GM18951 (cell line): ENCODE measurements around the gene ADAMTS12.

ENCODE experiments used
- POLR2A ChIP-seq: IDR thresholded peaks from 4 replicates; pipeline ENCODE4 v1.6.1; 2011; ENCODE audit warnings: mild to moderate bottlenecking; ENCODE audit not compliant: insufficient read length, insufficient read depth; ENCODE audit errors: extremely low read depth
- in situ Hi-C: fragments of 300-500 bp; cut with MboI; formaldehyde crosslinking; loops from one replicate; pipeline ENCODE4 v1.12.0; 2022; ENCODE audit warnings: low sequenced_read_pairs, mixed read lengths, inconsistent platforms; ENCODE audit not compliant: unreplicated experiment

ADAMTS12 gene

DNA sequence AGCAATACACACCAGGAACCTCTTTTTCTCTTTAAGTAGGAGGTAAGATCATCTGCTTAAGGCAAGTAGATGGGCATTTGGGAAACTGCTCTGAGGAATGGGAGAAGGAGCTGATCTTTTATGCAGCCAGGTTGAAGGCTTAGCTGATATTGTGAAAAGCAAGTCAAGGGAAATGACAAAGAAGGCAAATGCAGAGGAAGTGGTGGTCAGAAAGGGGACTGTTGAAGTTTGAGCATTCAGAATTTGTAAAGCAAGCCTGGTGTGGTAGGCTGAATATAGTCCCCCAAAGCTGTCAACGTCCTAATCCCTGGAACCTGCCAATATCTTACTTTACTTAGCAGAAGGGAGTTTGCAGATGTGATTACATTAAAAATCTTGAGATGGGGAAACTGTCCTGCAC is 128.9 kb downstream of the ADAMTS12 start:
- in situ Hi-C loops = no loop called here
- no peak for TF ChIP-seq POLR2A

DNA sequence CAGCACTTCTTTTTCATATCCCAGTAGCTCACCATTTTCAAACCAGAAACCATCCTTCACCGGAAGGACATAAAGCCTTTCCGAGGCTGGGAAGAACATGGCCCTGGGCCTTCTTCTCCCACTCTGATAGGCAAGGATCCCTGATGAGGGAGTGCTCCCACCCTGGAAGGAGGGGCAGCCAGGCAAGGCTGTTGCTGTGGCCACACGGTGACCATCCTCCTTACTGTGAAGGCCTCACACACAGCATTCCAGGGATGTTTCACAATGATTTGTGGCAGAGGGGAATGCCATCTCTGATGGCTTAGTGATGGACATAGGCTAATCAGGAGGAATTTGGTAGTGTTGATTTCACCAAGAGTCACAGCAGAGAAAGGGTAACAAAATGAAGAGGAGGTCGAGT is 130.7 kb downstream of the ADAMTS12 start:
- no peak for TF ChIP-seq POLR2A
- in situ Hi-C loops = no loop called here

DNA sequence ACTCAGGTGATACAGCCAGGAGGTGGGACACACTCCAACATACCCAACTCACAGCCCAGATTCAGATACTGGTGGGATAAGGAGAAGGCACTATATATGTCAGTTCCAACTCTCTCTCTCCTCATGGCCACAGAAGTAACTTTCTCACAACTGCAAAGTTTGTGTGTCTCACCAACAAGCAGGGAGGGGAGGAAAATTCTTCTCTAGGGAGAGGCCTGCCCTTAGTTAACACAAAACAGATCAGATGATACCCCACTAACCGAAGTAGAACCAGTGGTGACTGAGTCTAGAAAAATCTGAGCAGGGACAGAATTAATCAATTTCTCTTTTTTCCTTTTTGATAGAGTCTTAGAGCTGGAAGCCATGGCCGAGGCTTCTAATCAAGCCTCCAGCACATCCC is 133.1 kb downstream of the ADAMTS12 start:
- in situ Hi-C loops = no loop called here
- TF ChIP-seq POLR2A = no peak

DNA sequence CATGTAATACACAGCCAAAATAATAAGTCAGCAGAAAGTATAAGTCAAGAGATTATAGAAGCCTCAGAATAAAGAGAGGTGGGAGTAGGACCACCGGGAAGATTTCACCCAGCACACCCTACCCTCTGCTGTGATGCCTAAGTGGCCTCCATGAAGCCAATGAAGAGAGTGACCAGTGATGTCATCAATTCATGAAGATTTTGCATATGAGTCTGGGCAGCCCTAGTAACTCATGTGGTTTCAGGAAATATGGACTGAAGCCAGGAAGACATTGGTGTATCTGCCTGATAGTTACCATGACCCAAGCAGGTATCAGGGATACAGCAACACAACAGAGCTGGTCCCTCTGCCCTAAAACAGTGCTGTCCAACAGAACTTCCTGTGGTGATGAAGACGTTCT is 135.3 kb downstream of the ADAMTS12 start:
- TF ChIP-seq POLR2A = no peak
- in situ Hi-C loops = no loop called here

DNA sequence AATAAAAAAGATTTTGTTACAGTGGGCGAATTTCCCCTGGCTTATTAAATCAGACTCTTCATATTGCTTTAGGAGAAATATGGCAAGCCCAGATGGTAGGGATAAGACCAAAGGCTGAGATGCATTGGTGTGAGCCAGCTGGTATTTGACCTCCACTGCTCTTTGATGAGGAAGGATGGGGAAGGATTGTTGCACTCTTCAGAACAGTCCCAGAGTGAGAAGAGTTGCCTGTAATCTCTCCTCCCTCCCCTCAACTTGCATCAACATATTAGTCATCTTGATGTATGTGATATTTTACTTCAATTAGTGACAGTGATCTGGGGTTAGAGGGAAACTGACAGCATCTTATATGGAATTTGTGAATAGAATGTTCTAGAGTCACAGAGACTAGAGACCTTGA is 136.6 kb downstream of the ADAMTS12 start:
- in situ Hi-C loops = no loop called here
- TF ChIP-seq POLR2A = no peak

DNA sequence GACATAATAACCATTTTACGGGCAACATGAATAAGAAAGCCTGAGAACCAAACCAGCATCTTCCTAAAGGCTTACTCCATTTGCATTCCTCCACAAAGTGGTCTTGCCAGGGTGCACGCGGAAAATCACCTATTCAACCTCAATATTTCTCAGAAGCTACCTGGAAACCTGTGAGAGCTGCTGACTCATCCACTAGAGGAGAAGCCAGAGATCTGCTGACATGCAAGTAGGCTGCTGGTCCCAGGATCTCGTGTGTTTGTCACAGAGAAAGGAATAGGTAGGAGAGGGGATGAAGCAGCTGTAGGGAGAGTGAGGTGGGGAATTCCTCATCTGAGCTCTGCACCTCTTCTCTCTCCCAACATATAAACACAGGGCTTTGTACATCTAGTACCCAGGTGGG is 138.1 kb downstream of the ADAMTS12 start:
- in situ Hi-C loops = no loop called here
- TF ChIP-seq POLR2A = no peak

DNA sequence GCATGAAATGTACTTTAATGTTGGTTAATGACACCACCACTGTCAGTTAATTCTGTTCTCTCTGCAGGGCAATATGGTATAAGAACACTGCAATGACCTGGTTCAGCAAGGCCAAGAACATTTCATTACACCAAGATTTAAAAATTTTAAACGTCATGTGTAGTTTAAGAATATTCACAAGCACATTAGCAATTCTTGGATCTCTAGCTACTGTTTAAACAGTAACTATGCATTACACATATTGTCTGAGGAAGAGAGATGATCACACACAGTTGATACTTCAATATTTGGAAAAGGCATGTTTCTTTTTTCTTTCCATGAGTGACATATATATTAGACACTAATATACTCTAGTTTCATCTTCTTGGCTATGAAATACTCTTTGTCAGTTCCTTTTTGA is 143.0 kb downstream of the ADAMTS12 start:
- no peak for TF ChIP-seq POLR2A
- in situ Hi-C loops = no loop called here

DNA sequence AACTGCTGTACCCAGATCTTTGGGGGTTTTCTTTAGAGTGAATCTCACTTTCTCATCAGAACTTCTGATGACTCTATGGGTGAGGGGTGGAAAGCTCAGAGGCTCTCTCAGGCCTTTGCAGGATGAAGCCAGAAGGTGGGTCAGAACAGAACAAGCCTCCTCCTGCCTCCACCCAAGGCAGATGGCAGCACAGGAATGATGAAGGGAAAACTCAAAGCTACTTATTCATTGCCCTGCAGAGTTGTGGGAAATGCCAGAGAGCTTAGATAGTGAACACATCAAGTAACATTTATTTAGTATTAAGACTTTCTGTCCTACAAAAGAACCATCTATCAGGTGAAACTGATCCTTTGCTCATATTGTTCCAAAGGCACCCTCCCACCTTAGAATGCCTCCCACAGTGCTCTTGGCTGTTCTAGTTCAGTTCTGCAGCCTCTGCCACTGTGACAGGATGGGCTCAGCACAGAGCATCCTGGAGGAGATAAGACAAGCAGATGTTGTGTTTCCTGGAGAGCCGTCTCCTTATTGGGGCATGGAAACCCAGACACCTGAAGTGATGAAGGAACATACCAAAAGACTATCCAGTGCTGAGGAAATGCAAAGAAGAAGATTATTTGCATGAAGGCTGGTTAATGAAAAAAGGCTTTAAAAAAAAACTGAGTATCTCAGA is 146.6 kb downstream of the ADAMTS12 start:
- TF ChIP-seq POLR2A = no peak
- in situ Hi-C loops = no loop called here

DNA sequence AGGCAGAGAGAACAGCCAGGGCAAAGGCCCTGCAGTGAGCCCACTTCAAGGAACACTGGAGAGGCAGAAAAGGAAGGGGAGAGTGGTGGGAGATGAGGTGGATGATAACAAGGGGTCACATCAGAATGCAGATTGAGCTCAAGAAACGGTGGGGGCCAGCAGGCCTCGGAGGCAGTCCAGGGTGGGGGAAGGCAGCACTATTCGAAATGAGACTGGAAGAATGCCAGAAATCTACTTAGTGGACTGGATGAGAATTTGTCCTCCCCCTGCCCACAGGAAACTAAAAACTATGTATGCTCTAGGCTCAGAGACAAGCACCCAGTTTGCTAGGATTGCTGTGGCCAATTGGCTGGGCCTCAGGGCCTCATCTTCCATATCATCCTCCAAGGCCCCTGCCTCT is 148.7 kb downstream of the ADAMTS12 start:
- TF ChIP-seq POLR2A = no peak
- in situ Hi-C loops = no loop called here

DNA sequence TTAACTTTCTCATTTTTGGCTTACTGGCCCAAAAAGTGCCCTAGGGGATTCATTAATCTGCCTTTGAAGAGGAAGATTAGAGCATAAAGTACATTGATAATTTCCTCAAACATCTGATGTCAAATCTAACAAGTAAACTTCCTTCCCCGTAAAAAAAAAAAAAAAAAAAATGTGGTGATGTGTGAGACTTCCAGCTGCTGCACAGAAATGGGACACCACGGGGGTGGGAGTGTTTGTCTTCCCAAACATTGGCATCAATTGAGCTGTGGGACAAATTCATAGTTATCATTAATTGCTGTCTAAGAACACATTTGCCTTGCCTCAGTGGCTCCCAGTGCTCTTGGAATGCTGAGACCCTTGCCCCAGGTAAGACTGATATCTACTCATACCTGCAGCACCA is 149.6 kb downstream of the ADAMTS12 start:
- TF ChIP-seq POLR2A = no peak
- in situ Hi-C loops = no loop called here

DNA sequence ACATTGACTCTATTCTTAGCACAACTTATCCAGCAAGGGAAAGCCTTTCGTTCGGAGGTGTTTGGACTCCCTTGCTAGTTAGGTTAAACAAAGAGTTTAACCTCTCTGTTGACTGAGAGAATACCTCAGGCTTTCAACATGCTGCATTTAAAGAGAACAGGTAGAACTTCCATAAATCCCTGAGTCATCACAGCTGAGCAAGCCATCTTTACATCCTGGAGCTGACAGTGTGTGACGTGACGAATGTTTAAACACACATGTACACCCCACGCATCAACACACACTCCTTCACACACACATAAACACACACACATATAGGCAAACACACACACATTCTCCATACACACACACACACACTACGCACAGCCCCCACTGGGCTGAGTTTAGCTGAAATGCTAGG is 152.8 kb downstream of the ADAMTS12 start:
- in situ Hi-C loops = no loop called here
- TF ChIP-seq POLR2A = no peak

DNA sequence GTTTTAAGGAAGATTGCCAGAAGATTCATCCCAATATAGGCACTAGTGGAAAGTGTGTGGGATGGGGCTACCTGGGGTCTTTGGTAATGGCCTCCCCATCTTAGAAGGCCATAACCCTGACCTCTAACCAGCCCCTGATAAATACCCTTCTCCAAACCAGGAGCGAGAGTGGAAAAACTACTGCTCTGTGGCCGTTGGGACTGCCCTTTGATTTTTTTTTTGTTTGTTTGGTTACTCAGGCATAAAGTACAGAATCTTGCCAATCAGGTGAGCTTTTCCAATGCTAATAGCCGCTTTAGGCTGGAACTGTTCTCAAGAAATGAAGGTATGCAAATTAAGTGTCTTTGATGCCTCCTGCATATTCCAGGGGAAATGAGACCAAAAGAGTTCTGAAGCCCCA is 153.7 kb downstream of the ADAMTS12 start:
- in situ Hi-C loops = no loop called here
- no peak for TF ChIP-seq POLR2A

DNA sequence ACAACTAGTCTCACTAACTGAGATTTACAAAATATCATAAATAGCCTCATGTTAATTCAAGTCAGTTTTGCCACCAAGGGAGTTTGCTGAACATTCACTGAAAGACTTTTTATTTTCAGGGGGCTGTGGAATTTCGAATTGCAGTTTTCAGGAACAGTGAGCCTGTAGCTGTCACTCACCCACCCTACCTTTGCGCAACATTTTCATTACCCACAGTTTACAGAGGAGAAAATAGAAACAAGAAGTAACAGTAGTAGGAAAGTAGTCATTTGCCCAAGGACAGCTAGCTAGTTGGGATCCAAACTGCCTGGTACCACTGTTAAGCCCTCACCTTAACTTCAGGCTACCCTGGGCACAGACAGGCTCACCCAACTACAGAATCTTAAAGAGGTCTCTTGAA is 154.1 kb downstream of the ADAMTS12 start:
- in situ Hi-C loops = no loop called here
- no peak for TF ChIP-seq POLR2A

DNA sequence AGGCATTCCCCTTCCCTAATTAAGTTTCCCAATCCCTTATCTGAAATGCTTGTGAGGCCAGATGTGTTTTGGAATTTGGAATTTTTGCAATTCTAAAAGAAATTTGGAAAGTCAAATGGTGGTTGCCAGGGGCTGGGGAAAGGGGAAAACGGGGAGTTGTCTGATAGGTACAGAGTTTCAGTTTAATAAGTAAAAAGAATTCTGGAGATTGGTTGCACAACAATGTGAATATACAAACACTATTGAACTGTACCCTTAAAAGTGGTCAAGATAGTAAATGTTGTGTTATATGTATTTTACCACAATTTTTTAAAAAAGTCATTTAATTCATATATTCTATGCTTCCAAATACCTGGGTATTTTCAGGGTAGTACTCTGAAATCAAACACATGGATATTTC is 154.5 kb downstream of the ADAMTS12 start:
- in situ Hi-C loops = no loop called here
- TF ChIP-seq POLR2A = no peak

DNA sequence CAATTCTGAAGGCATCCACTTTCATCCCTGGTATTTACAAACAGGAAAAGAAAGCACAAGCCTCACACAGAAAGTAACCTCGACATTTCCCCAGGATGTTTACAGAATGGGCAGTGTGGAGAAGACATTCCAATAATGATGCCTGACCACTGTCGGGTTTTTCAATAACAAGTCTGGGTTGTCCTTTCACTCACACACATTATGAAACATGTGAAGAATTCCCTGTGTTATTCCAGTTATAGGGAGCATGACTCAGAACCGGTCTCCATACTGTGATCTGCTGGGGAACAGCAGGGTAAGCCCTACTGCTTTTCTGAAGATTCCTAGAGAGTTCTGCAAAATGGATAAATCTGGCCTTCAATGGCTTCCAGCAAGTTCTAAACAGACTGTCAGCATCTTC is 155.3 kb downstream of the ADAMTS12 start:
- in situ Hi-C loops = no loop called here
- TF ChIP-seq POLR2A = no peak

DNA sequence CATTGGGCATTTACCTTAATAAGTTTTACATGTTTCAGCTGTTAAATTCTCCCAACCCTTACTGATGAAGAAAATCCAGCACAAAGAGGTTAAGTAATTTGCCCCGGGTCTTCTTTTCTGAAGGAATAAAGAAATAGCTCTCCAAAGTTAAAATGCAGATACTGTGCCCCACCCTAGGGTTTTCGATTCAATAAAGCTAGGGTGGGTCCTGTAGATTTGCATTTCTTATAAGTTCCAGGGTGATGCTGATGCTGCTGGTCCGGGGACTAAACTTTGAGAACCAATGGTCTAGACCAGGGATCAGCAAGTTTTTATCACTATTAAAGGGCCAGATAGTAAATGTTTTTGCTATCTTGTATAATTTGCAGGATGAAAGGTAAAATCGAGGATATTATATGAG is 156.7 kb downstream of the ADAMTS12 start:
- no peak for TF ChIP-seq POLR2A
- in situ Hi-C loops = no loop called here

DNA sequence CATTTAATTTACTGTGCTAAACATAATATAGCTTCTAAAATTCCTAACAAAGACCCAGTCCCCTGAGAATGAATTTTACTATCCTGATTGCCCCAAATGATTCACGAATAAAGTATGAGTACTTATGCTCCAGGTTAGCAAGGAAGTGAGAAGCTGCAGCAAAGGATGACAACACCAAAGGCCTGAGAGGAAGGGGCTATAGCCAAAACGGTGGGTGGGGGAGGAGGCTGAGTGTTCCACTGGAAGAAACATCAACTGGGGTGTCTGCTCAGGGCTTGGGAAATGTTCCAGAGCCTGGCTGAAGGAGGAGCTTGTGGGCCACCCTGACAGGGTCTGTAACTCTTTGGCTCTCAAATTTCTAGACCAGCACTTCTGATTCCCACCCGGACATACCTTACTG is 157.3 kb downstream of the ADAMTS12 start:
- in situ Hi-C loops = no loop called here
- no peak for TF ChIP-seq POLR2A
